GM19463 (cell line): ENCODE data around the gene PTPN20.

Experiments used
- ATAC-seq: cut with Tn5 transposase; IDR thresholded peaks from one replicate; pipeline ENCODE4 v1.9.1; 2021; ENCODE audit warnings: mild to moderate bottlenecking, moderate library complexity; ENCODE audit not compliant: unreplicated experiment

PTPN20 gene

GRCh38 chr10:47020471-47020870 lies 109.2 kb downstream of the PTPN20 start:
- ATAC-seq = no peak

GRCh38 chr10:47021850-47022249 lies 110.6 kb downstream of the PTPN20 start:
- ATAC-seq = no peak

GRCh38 chr10:47022311-47023131 lies 111.3 kb downstream of the PTPN20 start:
- ATAC-seq = no peak

- no peak for ATAC-seq
Measured at GRCh38 chr10:47023237-47024045, 112.2 kb downstream of the PTPN20 start.

- ATAC-seq = no peak
Measured at GRCh38 chr10:47024046-47024322, 112.8 kb downstream of the PTPN20 start.

GRCh38 chr10:47024399-47025252 lies 113.4 kb downstream of the PTPN20 start:
- no peak for ATAC-seq

- no peak for ATAC-seq
Measured at GRCh38 chr10:47025253-47025539, 114.0 kb downstream of the PTPN20 start.

GRCh38 chr10:47025540-47026300 lies 114.5 kb downstream of the PTPN20 start:
- no peak for ATAC-seq

- ATAC-seq = no peak
Measured at GRCh38 chr10:47026301-47027107, 115.3 kb downstream of the PTPN20 start.

- no peak for ATAC-seq
Measured at GRCh38 chr10:47027108-47027783, 116.0 kb downstream of the PTPN20 start.

GRCh38 chr10:47027784-47028260 lies 116.6 kb downstream of the PTPN20 start:
- ATAC-seq = no peak

GRCh38 chr10:47028466-47028865 lies 117.2 kb downstream of the PTPN20 start:
- no peak for ATAC-seq

- no peak for ATAC-seq
Measured at GRCh38 chr10:47029181-47030009, 118.2 kb downstream of the PTPN20 start.

GRCh38 chr10:47030191-47030703 lies 119.0 kb downstream of the PTPN20 start:
- no peak for ATAC-seq

- ATAC-seq = no peak
Measured at GRCh38 chr10:47031211-47031900, 120.1 kb downstream of the PTPN20 start.

- no peak for ATAC-seq
Measured at GRCh38 chr10:47031901-47032465, 120.8 kb downstream of the PTPN20 start.

GRCh38 chr10:47033081-47033480 lies 121.9 kb downstream of the PTPN20 start:
- no peak for ATAC-seq
